GF-D8 (cell line): Measurements from ENCODE around the gene MAGEB17.
"Not testable (repeated sequence)": the region's sequence is repeated elsewhere in the genome, so short reads cannot be mapped to it uniquely, and the experiment has no call there.

Experiments used
- DNase-seq: peaks from one replicate; lab custom pipeline; 2025; lab: John Stamatoyannopoulos, UW

MAGEB17 gene, protein sequence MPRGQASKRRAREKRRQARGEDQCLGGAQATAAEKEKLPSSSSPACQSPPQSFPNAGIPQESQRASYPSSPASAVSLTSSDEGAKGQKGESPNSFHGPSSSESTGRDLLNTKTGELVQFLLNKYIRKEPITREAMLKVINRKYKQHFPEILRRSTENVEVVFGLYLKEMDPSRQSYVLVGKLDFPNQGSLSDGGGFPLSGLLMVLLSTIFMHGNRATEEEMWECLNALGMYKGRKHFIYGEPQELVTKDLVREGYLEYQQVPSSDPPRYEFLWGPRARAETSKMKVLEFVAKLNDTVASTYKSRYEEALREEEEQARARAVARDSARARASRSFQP

GRCh38 chrX:16167181-16167580 is at the start of gene MAGEB17:
Gene MAGEB17 (plus strand): TSS chrX:16167481. CDS start chrX:16170383, 2,902 bp downstream.
- DNase-seq = no peak

GRCh38 chrX:16119353-16120220 is 47.7 kb upstream of the MAGEB17 start:
- no peak for DNase-seq

- no peak for DNase-seq
Observed at GRCh38 chrX:16120431-16120830, 46.9 kb upstream of the MAGEB17 start.

DNA sequence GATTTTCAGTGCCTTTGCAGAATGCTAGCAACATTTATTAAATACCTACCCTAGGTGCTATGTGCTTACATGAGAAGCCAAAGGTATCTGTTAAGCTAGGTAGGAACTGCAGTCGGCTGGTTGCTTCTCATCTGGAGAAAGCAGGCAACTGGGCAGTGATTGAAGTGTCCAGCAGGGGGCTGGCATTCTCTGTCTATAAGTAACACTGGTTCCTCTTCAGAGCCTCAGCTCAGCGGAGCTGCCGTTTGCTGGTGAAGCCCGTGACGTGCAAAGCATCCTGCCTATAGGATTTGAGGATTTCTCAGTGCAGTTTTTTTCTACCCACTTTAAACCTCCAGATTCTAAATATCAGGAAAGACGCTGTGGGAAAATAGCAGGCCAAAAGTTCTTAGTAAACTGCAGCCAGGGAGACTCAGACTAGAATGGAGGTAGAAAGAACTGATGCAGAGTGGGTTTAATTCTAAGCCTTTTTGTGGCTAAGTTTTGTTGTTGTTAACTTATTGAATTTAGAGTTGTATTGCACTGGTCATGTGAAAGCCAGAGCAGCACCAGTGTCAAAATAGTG is 44.0 kb upstream of the MAGEB17 start, which contains the start of gene GRPR:
TSS of gene GRPR (plus strand) at position 344 of the 565 bp plus-strand sequence. CDS start 389 bp downstream, outside the sequence.
- DNase-seq = peak; percentile 3

DNA sequence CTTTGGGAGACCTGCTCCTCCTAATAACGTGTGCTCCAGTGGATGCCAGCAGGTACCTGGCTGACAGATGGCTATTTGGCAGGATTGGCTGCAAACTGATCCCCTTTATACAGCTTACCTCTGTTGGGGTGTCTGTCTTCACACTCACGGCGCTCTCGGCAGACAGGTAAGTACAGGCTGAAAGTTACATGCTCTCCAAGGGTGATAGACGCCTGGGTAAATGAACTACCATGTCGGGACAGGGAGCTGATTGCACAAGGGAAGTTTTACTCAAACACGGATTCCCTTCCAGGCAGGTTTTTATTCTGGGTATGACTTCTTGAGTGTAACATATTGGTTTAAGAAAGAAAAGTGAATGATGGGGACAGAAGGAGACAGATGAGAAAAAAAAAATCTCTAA is 43.1 kb upstream of the MAGEB17 start:
- DNase-seq = no peak

DNA sequence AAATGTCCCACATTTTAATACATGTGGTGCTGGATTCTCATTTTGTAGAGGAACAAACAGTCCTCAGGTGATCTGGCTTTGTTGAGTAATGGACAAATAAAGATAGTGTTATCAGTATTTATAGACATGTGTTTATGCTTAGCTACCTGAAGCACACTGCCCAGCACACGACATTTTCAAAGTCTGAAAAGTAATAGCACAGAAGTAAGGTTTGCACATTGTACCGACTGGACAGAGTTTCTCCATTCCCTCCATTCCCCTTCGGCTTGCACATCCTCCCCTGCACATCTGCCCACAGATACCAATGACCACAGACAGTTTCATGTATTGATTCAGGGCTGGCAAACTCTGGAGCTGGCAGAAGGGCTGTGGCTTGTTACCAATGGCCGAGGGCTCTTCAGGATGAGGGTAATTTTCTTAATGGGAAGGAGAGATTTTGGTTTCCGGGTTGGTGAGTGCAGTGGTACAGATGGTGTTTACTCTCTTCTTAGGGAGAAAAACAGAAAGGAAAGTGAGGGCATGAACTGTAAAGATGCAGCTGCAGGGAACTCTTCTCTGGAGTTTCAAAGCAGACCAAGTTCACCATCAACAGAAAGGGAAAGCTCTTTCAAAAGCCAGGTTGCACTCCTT is 41.6 kb upstream of the MAGEB17 start:
- no peak for DNase-seq

GRCh38 chrX:16130707-16131106 is 36.6 kb upstream of the MAGEB17 start:
- DNase-seq = no peak

DNA sequence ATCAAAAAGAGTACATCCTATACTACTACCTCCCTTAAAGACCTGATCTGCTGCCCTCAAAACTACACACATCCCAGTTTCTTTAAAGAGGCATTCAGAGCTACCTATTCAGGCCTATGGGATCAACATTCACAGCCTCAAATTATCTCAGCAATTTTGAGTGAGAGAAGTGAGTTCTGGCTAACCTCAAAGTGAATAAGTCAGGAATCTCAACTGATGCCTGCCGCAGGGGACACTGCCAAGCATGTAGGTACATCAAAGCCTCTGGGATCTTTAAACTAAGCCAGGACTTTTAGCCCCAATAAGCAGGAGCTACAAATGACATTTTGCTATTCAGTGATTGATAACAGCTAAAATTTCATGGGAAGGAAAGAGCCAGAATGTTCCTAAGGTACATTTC is 32.3 kb upstream of the MAGEB17 start:
- no peak for DNase-seq

GRCh38 chrX:16136080-16136479 is 31.2 kb upstream of the MAGEB17 start:
- DNase-seq = no peak

DNA sequence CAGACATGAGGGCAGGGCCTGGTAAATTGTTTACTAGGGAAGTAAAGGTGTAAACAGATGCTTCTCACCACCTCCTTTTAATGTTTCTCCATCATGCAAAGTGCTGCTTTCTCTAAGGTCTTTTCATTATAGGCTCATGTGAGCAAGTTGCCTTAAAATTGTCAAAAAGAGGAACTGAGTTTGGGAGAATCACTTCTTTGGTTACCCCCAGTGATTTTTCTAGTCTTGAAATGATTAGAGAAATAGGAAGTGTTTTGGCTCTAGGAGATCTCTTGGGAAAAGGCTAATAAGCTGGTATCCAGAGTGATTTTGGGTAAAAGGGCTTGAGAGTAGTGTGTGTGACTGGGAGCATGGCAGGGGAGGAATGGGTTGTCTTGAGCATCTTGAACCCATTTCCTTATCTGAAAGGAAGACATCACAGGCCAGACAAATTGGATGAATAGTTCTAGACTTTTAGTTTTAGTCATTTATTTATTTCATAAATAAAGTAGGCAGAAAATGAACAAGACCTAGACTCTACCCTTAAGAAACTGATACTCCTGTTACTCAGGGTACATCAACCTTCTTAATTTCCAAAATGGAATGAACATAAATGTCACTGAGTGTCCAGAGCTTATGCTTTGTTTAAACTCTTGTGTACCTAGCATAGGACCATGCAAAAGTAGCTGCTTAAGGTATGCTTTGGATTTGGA is 29.7 kb upstream of the MAGEB17 start:
- no peak for DNase-seq

DNA sequence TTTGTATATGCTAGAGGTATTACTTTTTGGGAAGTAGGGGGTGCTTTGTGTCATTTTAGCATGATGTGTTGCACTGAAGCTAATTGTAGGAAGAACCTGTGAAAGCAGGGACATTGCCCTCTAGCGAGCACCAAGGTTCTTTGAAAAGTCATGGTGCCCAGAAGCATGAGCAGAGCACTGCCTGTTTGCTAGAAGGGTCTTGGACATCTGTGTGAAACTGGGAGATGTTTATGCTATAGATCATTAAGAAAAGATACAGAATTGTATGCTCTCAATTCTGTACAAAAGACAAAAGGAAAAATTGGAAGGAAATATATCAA is 29.2 kb upstream of the MAGEB17 start:
- no peak for DNase-seq

- no peak for DNase-seq
Observed at GRCh38 chrX:16140448-16140847, 26.8 kb upstream of the MAGEB17 start.

- no peak for DNase-seq
Observed at GRCh38 chrX:16140983-16141382, 26.3 kb upstream of the MAGEB17 start.

DNA sequence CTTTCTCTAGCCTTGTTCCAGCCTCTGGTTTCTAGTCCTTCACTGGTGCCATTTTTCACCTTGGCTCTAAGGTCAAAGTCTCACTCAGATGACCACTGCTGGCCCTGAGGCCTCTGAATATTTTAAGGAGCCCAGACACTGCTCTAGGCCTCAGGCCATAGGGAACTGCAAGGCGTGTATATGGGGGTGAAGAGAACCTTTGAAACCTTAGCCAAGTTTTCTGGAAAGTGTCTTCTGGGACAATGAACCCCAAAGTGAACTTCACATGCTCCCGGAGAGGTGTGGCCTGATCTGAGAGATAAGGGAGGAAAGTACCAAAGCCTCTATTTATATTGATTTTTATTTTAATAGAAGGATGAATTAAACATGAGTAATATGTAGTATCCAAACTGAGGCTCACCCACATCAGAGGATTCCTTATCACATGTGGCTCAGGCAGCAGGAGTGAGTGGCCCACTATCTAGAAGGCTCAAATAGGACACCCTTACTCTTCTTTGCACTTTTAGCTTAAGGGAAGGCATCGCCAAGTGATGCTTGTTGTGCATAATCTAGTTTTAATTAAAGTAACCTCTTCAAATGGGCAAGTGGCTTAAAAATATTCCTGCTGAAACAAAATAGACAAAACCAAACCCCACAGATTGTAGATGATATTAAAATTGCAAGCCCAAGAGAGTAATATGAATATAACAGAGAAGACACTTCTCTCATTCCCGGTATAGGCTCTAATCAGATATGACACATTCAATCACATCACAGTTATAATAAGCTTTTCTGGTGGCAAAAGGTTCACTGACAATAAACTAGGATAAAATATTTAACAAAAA is 25.6 kb upstream of the MAGEB17 start:
- no peak for DNase-seq

- DNase-seq = no peak
Observed at GRCh38 chrX:16142246-16142558, 25.1 kb upstream of the MAGEB17 start.

DNA sequence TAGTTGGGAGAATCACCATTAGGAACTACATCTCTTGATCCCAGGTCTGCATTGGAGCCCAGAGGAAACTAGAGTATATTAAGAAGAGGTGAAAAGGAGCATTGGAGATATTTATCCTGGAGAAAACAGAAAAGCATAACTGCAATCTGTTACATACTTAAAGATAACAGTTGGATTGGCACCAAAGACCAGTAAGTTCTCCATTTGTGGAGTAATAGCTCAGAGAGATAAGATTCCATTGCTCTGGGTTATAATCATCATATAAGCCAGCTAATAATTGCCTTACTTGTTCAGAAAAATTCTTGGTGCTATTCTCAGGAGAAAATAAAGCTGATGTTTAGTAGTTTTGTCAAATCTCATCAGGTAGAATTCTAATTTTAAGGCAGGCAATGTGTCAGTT is 23.3 kb upstream of the MAGEB17 start:
- no peak for DNase-seq

DNA sequence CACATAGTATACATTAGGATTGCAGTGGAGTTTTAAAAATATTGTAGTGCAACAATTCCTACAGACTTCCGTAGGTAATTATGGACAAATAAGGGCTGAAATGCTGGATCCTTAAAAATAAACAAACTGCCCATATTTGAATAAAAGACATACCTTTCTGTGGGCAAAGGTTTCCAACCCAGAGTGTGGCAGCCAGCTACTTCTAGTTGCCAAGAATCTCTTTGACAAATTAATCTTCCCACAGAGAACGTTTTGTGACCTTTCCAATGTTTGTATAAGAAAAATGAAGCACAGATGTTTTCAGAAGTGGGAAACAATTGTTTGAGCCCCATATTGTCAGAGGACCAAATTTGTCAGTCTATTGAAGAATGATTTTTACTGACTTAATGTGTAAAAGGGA is 22.9 kb upstream of the MAGEB17 start:
- DNase-seq = no peak

DNA sequence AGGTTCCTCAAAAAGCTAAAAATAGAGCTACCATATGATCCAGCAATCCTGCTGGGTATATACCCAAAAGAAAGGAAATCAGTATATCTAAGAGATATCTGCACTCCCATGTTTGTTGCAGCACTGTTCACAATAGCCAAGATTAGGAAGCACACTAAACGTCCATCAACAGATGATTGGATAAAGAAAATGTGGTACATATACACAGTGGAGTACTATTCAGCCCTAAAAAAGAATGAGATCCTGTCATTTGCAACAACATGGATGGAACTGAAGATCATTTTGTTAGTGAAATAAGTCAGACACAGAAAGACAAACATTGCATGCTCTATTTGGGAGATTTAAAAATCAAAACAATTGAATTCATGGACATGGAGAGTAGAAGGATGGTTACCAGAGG is 22.2 kb upstream of the MAGEB17 start:
- DNase-seq = not testable (repeated sequence)

DNA sequence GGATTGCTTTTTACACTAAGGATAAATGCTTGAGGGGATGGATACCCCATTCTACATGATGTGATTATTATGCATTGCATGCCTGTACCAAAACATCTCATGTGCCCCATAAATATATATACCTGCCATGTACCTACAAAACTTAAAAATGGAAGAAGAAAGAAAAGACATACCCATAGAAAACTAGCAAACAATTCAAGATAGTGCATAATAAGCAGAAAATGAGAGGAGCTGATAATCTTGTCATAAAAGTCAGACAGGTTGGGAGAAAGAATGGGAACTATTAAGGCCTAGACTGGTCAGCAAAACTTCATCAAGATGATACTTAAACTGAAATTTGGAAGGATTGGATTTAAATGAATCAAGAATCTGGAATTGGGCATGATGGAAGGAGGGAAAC is 21.6 kb upstream of the MAGEB17 start:
- no peak for DNase-seq

- DNase-seq = no peak
Observed at GRCh38 chrX:16148896-16149295, 18.4 kb upstream of the MAGEB17 start.

DNA sequence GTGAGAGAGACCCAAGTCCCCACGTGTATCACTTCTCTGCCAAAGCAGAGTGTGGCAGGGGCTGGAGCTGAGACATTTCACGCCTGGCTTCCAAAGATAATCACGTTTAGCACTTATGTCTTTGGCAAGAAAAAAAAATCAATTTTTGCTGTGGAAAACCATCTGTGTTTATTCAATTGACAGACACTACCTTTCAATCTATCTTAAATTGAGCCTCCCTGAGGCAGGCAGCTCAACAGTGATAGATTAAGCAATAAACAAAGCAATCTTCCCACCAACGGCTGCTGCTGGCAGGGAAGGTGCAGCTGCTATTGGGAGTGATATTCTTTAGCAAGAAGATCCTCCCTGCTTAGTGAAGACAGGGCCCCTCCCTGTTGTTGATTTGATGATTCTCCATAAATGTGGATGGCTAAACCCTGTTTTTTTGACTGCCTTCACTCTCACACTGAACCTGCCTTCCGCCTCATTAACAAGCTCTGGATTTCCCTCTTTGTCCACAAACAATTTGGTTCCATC is 11.6 kb upstream of the MAGEB17 start:
- no peak for DNase-seq
